ENCODE data around the gene CNTN4. TPM values are rescaled to one million over a fixed set of nuclear protein-coding genes. Genes with fewer than 3 reads are reported as not detected.

The CNTN4 gene
- total and polyA plus RNA-seq, 2 of the 8 experiments (the other 6 are each of a cell fraction or from before 2014, with no cell fraction given), result 0.41 to 2.2 TPM

GRCh38 chr3:2579206-2579605 lies 480.5 kb downstream of the CNTN4 start:
- H3K4me2 ChIP-seq (ENCODE audit: insufficient read depth in 1 of 2, low read depth in 2 of 2, low read length in 2 of 2), result no peak overlapping the region
- H4K5ac ChIP-seq (ENCODE audit: insufficient read length, low read depth, low read length), result no peak overlapping the region
- CTCF ChIA-PET (ENCODE audit: partially characterized antibody), result interaction anchor here (1.2 to 1.7 kb wide), 2 partner anchors 14 to 17 kb away, joined by 4 to 9 read pairs; no protein-coding TSS in a partner anchor
- H3K27ac ChIP-seq (ENCODE audit: low read depth, low read length), result no peak overlapping the region
- POLR2A ChIA-PET (ENCODE audit: partially characterized antibody), result no interaction called here
- H2AFZ ChIP-seq (ENCODE audit: low read length), result no peak overlapping the region
- H4K8ac ChIP-seq (ENCODE audit: extremely low read depth, insufficient read depth, low read length), result no peak overlapping the region
- H3K79me1 ChIP-seq (ENCODE audit: low read depth, low read length), result no peaks in the 10 kb centered on the region
- H2AK5ac ChIP-seq (ENCODE audit: low read depth, low read length), result no peak overlapping the region
- TF ChIP-seq SIN3A (conservative IDR thresholded peaks at IDR 0.05 in 1 of 2, IDR thresholded peaks at IDR 0.05 in 1 of 2; ENCODE audit: low read depth in 1 of 2, low read length in 2 of 2) (no peak), SIRT6 (IDR thresholded peaks at IDR 0.05; ENCODE audit: low read length) (no peak), EGR1 (IDR thresholded peaks at IDR 0.05; ENCODE audit: borderline replicate concordance, low read depth, low read length) (no peak), SUZ12 (IDR thresholded peaks at IDR 0.05; ENCODE audit: low read length) (no peak), JUND (IDR thresholded peaks at IDR 0.05; ENCODE audit: low read length) (no peak), NANOG (IDR thresholded peaks at IDR 0.05; ENCODE audit: insufficient read depth, low read depth, low read length, poor library complexity, severe bottlenecking) (no peak), KDM1A (IDR thresholded peaks at IDR 0.05; ENCODE audit: borderline replicate concordance, low read length) (no peak), RAD21 (IDR thresholded peaks at IDR 0.05 in 1 of 2, conservative IDR thresholded peaks at IDR 0.05 in 1 of 2; ENCODE audit: low read depth in 2 of 2, low read length in 2 of 2) (no peak), CTCF (IDR thresholded peaks at IDR 0.05; ENCODE audit: control extremely low read depth in 1 of 3, insufficient read depth in 1 of 3, low read depth in 1 of 3, low read length in 3 of 3) (no peak), CBX8 (IDR thresholded peaks at IDR 0.05; ENCODE audit: borderline replicate concordance, low read depth, low read length) (no peak), RXRA (IDR thresholded peaks at IDR 0.05; ENCODE audit: insufficient read depth, low read depth, low read length) (no peak)
- H2BK5ac ChIP-seq (ENCODE audit: low read depth, low read length), result no peak overlapping the region
- no peak overlapping the region for H3K23ac ChIP-seq (ENCODE audit: insufficient read length)
- H2BK12ac ChIP-seq (ENCODE audit: low read depth, low read length), result no peak overlapping the region
- no peak overlapping the region for H2BK15ac ChIP-seq (ENCODE audit: low read length)
- no peaks in the 10 kb centered on the region for H3K23me2 ChIP-seq (ENCODE audit: low read depth, low read length)
- no peak for DNase-seq (ENCODE audit: low read depth in 1 of 2, low spot score in 2 of 2)
- no peak overlapping the region for H3K4ac ChIP-seq (replicated peaks; ENCODE audit: insufficient read length, low read depth, low read length)
- H3K56ac ChIP-seq (replicated peaks; ENCODE audit: insufficient read length, low read depth, low read length), result no peak overlapping the region
- H3K36me3 ChIP-seq (ENCODE audit: control insufficient read depth in 2 of 4, insufficient read depth in 4 of 4, low read length in 3 of 4), result no peaks in the 10 kb centered on the region
- H3K14ac ChIP-seq (ENCODE audit: insufficient read length), result no peak overlapping the region
- no peaks in the 10 kb centered on the region for H3K4me1 ChIP-seq (replicated peaks in 1 of 4; ENCODE audit: control insufficient read depth in 3 of 4, insufficient read depth in 4 of 4, low read length in 3 of 4)
- FAIRE-seq, result no peak
- H3K18ac ChIP-seq (ENCODE audit: extremely low read depth, low read length), result no peak overlapping the region
- H3K27me3 ChIP-seq (replicated peaks in 1 of 4; ENCODE audit: control insufficient read depth in 3 of 4, extremely low read depth in 1 of 4, insufficient read depth in 3 of 4, low read length in 3 of 4), result no peaks in the 10 kb centered on the region
- no peak overlapping the region for H2BK120ac ChIP-seq (replicated peaks; ENCODE audit: low read depth, low read length)
- no peak overlapping the region for H4K91ac ChIP-seq (replicated peaks; ENCODE audit: insufficient read length, low read length)
- no peaks in the 10 kb centered on the region for H4K20me1 ChIP-seq (replicated peaks in 1 of 2; ENCODE audit: control insufficient read depth in 1 of 2, insufficient read depth in 2 of 2, low read length in 2 of 2)
- H3K9ac ChIP-seq (replicated peaks in 1 of 4; ENCODE audit: extremely low read depth in 1 of 4, low read depth in 3 of 4, low read length in 3 of 4), result no peak overlapping the region
- H3K79me2 ChIP-seq (ENCODE audit: control insufficient read depth in 1 of 2, insufficient read depth in 2 of 2, low read length in 2 of 2), result no peaks in the 10 kb centered on the region
- 91% methylated on average over 4 of the region's 4 CpGs; no CpG with 5 or more reads in 1 of the 2 experiments for WGBS, 2 experiments (ENCODE audit: extremely low coverage in 1 of 2, insufficient coverage in 1 of 2, insufficient read length in 1 of 2, insufficient replicate concordance in 2 of 2, low coverage in 1 of 2, low lambda C conversion rate in 2 of 2, missing lambda C conversion rate in 1 of 2)
- H3K9me3 ChIP-seq (ENCODE audit: insufficient read depth in 2 of 2, low read depth in 1 of 2, low read length in 1 of 2), result no peaks in the 10 kb centered on the region
- no peak overlapping the region for H3K4me3 ChIP-seq (ENCODE audit: extremely low read depth in 1 of 4, insufficient read depth in 2 of 4, low read depth in 3 of 4, low read length in 4 of 4)
- H2BK20ac ChIP-seq (ENCODE audit: low read length), result no peak overlapping the region
